Fibroblast of pulmonary artery (primary cell): Measurements from ENCODE around the gene CADM1.

ENCODE experiments used
- DNase-seq: peaks from one replicate; pipeline ENCODE4 v3.0.0-alpha.2; 2010; ENCODE audit warnings: low read depth
- H3K4me3 ChIP-seq: replicated peaks from 2 replicates; pipeline ENCODE4 v1.5.1; 2011; ENCODE audit warnings: low read depth, mild to moderate bottlenecking, control low read depth, low read length, moderate library complexity
- CTCF ChIP-seq: IDR thresholded peaks from 2 replicates; pipeline ENCODE4 v1.5.1; 2011; ENCODE audit warnings: mild to moderate bottlenecking, control low read depth, low read length, inconsistent platforms; ENCODE audit errors: missing control alignments

The CADM1 gene

GRCh38 chr11:115304774-115305472 is 199.3 kb downstream of the CADM1 start:
- TF ChIP-seq CTCF = no peak
- no peak overlapping the region for H3K4me3 ChIP-seq
- DNase-seq = no peak

- no peak for DNase-seq
- no peak overlapping the region for H3K4me3 ChIP-seq
- no peak for TF ChIP-seq CTCF
Measured at GRCh38 chr11:115303929-115304531, 200.2 kb downstream of the CADM1 start.

- no peak for DNase-seq
- no peak for TF ChIP-seq CTCF
- H3K4me3 ChIP-seq = no peak overlapping the region
Measured at GRCh38 chr11:115302946-115303703, 201.1 kb downstream of the CADM1 start.

- H3K4me3 ChIP-seq = no peak overlapping the region
- no peak for TF ChIP-seq CTCF
- no peak for DNase-seq
Measured at GRCh38 chr11:115300660-115301428, 203.4 kb downstream of the CADM1 start.

GRCh38 chr11:115298300-115299012 is 205.8 kb downstream of the CADM1 start:
- no peak for DNase-seq
- no peak for TF ChIP-seq CTCF
- no peak overlapping the region for H3K4me3 ChIP-seq

GRCh38 chr11:115297330-115297729 is 206.9 kb downstream of the CADM1 start:
- no peak for TF ChIP-seq CTCF
- DNase-seq = no peak
- H3K4me3 ChIP-seq = no peak overlapping the region
